HG02623 (cell line): Measurements from ENCODE around the gene OSBPL8.

Experiments
- ATAC-seq: cut with Tn5 transposase; IDR thresholded peaks from one replicate; pipeline ENCODE4 v1.9.1; 2021; ENCODE audit warnings: moderate library complexity; ENCODE audit not compliant: unreplicated experiment

The OSBPL8 gene, protein sequence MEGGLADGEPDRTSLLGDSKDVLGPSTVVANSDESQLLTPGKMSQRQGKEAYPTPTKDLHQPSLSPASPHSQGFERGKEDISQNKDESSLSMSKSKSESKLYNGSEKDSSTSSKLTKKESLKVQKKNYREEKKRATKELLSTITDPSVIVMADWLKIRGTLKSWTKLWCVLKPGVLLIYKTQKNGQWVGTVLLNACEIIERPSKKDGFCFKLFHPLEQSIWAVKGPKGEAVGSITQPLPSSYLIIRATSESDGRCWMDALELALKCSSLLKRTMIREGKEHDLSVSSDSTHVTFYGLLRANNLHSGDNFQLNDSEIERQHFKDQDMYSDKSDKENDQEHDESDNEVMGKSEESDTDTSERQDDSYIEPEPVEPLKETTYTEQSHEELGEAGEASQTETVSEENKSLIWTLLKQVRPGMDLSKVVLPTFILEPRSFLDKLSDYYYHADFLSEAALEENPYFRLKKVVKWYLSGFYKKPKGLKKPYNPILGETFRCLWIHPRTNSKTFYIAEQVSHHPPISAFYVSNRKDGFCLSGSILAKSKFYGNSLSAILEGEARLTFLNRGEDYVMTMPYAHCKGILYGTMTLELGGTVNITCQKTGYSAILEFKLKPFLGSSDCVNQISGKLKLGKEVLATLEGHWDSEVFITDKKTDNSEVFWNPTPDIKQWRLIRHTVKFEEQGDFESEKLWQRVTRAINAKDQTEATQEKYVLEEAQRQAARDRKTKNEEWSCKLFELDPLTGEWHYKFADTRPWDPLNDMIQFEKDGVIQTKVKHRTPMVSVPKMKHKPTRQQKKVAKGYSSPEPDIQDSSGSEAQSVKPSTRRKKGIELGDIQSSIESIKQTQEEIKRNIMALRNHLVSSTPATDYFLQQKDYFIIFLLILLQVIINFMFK

GRCh38 chr12:76559400-76560085 is at the start of gene OSBPL8:
TSS of gene OSBPL8 (minus strand) at chr12:76559771. CDS start at chr12:76487551, 72,220 bp downstream.
- peak; percentile 73 for ATAC-seq

DNA sequence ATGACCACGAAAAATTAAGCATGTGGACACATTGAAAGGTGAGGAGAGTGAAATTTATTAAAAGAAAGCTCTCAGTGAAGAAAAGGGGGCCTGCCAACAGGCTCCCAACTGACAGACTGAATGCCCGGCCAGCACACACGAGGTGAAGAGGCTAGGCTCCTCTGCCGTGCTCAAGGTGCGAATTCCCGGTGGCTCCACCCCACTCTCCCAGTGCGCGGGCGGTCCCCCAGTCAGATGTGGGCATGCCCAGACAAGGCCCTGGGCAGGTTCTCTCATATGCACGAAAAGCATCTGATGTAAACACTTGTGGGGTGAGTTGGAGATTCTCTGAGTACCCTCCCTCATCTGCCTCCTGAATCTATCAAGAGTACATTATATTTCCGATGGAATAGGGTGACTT is 48.5 kb upstream of the OSBPL8 start:
- no peak for ATAC-seq

GRCh38 chr12:76595056-76595455 is 35.5 kb upstream of the OSBPL8 start:
- no peak for ATAC-seq

DNA sequence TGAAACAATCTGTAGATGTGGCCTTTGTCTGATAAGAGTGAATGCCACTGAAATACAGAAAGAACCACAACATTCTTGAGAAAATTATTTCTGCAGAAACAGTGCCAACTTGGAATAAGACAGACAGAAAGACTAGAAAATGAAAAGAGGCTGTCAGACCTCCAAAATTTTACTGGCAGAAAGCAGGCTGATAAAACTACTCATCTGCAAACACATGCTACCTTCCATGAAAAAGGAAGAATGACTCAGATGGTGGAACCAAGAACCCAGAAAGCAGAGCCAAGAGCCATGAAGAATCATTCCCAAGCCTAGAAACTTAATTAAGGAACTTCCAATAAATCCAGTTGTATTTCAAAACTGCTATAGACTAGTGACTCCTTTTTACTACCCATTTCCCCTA is 31.9 kb upstream of the OSBPL8 start:
- no peak for ATAC-seq

DNA sequence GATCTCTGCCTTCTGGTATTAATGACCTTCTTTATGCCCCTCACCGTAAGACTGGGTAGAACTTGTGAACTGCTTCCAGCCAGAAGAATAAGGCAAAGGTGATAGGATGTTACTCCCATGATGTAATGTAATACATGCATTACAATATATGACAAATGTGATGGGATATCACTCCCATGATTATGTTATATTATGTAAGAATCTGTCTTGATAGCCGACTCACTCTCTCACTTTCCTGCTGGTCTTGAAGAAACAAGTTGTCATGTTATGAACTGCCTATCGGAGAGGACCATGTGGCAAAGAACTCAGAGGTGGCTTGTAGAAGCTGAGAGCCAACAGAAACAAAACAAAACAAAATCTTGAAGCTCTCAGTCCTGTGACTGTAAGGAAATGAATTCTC is 30.6 kb upstream of the OSBPL8 start:
- ATAC-seq, result no peak

GRCh38 chr12:76588881-76589565 is 29.5 kb upstream of the OSBPL8 start:
- ATAC-seq, result no peak

- ATAC-seq, result no peak
These were observed 28.0 kb upstream of the OSBPL8 start for GRCh38 chr12:76587428-76588178.

DNA sequence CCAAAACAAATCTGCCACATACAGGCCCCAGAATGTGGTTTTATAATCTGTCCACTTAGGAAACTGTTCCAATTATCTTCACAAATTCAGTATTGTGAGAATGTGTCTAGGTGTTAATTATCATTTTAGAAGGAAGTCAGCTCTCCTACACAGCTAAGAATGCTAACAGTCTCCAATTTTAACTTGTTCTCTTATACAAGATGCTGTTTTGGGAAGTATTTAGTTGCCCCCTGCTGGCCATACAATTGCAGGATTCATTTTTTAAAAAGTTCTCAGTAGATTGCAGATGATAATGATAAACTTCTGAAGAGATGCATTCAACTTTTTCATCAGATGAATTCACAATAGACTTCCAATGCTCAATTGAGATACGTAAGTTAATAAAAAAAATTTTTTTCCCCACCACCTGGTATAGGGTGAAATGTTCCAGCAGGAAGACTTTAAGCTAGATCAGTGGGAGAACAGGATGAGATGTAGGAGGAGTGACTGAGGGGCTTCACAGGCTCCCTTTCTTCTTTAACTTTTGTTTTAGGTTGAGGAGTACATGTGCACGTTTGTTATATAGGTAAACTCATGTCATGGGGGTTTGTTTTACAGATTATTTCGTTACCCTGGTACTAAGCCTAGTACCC is 27.3 kb upstream of the OSBPL8 start:
- peak; percentile 54 for ATAC-seq

DNA sequence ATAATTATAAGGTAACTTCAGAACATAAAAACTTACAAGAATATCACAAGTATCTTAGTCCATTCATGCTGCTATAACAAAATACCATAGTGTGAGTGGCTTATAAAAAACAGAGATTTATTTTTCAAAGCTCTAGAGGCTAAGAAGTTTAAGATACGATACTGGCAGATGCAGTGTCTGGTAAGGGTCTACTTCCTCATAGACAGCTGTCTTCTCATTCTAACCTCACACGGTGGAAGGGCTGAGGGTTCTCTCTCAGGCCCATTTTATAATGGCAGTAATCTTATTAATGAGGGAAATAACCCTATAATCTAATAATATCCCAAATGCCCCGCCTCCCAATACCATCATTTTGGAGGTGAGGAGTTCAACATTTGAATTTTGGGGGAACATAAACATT is 23.7 kb upstream of the OSBPL8 start:
- ATAC-seq, result no peak

DNA sequence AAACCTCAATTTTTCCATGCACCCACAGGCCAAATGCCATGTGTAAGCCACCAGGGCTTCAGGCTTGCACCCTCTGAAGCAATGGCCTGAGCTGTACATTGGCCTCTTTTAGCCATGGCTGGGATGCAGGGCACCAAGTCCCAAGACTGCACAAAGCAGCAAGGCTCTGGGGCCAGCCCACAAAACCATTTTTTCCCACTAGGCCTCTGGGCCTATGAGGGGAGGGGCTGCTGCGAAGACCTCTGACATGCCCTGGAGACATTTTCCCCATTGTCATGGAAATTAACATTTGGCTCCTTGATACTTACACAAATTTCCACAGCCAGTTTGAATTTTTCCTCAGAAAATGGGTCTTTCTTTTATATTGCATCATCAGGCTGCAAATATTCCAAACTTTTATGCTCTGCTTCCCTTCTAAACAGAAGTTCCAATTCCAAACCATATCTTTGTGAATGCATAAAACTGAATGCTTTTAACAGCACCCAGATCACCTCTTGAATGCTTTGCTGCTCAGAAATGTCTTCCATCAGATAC is 14.3 kb upstream of the OSBPL8 start:
- ATAC-seq, result no peak

DNA sequence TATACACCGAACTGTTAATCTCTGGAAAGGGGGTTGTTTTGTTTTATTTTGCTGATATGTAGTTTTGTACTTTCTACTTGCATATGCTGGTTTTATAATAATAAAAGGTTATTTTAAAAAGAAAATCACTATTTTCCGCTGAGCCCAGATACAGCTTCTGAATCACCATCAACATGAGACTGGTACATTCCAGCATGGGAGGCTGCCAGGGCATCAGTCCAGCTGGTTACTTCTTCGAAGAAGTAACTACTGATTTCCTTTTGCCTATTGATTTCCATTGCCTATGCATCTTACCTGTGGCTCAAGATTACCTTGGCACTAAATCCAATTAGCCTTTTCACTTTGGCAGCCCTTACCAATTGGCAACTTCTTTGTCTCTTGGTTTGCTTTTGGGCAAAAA is 11.7 kb upstream of the OSBPL8 start:
- ATAC-seq, result no peak

DNA sequence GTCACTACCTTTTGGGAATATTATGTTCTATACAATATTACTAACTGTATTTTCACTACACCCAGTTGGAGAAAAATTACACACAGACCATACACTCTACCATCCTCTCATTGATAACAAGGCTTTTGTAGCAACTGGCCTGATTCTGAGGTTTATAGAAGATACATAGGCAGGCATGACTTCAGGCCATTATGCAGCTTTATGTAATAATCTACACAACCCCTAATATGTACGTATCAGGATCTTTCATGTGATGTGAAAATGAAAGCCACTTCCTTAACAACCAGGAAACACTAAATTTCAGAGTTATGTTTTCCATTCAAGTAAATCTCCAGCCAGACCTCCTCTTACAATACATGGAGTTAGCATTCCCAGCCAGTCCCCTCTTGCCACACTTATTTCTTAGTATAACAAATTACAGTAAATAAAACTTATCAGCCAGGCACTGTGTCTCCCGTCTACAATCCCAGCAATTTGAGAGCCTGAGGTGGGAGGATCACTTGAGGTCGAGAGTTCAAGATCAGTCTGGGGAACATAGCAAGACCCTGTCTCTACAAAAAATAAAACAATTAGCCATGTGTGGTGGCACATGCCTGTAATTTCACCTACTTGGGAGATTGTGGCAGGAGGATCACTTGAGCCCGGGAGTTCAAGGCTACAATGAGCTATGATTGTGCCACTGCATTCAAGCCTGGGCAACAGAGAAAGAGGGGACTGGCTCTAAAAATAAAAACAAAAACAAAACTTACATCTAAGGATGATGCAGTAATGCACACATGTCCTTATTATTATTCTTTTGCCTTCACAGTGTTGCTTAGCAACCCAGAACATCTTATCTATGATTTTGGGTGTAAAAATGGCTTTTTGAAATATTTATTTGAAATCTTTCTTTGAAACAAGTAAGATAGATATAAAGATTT is 10.4 kb upstream of the OSBPL8 start:
- no peak for ATAC-seq

- ATAC-seq, result no peak
These were observed 9.4 kb upstream of the OSBPL8 start for GRCh38 chr12:76568888-76569551.

GRCh38 chr12:76568130-76568529 is 8.6 kb upstream of the OSBPL8 start:
- no peak for ATAC-seq

DNA sequence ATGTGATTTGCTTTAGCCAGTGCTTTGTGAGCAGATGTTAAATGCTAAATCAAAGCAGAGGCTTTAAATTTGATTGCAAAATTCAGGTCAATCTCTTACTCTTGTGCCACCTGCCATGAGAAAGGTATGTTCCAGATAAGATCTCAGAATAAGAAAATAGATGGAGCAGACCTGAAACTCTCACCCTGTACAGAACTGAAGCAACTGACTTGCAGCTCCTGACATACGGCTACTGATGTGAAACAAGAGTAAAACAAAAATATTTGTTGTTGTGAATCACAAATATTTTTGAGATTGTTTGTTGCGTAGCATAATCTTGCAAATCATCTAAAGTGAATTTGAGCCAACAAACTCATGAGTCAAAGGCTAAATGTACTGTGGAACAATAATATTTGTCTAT is 3.5 kb upstream of the OSBPL8 start:
- no peak for ATAC-seq

DNA sequence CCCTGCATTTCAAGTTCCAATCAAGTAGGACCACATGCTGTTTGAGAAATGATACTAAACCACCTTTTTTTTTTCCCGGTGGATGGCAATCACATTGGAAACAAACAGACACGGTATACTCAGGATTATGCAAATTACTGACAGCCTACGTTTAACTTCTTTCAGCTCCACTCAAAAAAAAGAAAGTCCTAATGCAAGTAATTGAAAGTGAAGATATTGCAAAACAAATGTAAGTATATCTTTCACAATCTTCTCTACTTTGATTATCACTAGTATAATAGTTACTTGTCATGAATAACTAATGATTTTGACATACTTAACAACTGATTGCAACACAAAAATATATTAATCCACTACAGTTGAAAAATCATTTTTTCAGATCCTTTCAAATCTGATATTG is 2.6 kb upstream of the OSBPL8 start:
- ATAC-seq, result no peak

DNA sequence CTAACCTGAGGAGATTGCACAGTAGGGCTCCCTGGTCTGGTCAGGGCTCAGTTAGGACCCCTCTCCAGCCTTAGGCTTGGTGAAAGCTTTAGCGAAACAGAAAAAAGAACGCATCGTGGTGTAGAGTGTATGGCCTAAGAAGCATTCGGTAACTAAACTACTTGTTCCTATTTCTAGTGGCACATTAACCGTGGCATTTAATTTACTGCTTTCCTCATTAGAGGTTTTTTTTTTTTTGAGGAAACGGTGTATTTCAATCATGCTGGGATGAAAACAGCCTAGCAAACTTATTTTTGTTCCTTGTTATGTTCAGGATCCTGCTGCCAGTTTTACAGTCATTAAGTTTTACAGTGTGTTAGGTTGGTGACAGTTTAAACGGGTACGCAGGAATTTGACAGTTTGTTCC is 518 bp upstream of the OSBPL8 start:
- peak; percentile 34 for ATAC-seq
